ENCODE data around the gene RPS2. TPM values are rescaled to one million over a fixed set of nuclear protein-coding genes. Genes with fewer than 3 reads are reported as not detected.

RPS2 gene
- polyA plus RNA-seq, 1 of the 3 experiments (the other 2 are of a cell fraction) = 6,384 TPM

DNA sequence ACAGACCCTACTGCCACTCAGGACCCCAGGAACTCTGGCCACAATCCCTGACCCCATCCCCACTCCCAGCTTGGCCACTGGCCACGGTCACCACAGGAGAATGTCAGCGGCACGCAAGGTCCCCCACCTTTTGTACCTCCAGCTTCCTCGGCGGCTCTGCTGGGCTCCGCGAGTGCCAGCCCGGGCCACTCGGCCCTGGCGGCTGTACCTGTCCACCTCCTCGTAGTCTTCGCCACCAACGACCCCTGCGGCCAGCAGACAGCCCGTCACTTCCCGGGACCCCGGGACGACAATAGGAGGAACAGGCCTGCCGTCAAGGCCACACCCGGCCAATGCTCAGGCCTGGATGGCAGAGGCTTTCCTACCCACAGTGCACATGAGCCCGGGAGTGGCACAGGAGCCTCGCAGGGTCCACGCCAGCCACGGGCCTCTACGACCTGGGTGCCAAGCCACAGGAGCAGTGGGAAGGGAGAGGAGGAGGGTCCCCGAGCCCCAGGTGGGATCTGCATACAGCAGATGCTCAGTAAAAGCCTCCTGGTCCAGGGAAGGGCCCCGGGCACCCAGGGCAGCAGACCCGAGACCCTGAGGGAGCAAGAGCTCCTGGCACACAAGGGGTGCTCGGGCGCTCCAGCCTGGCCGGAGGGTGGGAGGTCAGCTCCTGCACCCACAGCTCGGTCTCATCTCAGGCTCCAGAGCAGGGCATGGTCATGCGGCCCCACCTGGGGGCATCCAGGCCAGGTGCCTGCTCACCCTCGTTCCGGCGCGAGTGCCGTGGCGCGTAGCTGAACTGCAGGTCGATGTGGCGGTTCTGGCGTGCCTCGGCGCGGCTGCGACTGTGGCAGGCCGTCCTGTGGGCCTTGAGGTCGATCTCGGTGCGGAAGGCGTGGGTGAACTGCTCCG, 37.1 kb upstream of the RPS2 start:
- POLR2A ChIA-PET = interaction anchor here (1.4 kb wide), 1 partner anchor 154 kb away, joined by 4 read pairs; the partner anchor contains the start of gene TRAF7
- Histone ChIP-seq H3K9me3 (no peaks in the 10 kb centered on the region), H3K9me2 (no peaks in the 10 kb centered on the region), H3K36me3 (replicated peaks in 1 of 2; ENCODE audit: control insufficient read depth in 1 of 2, insufficient read depth in 2 of 2, low read length in 1 of 2) (peaks cover 8 to 64% of the 10 kb centered on the region in 2 experiments), H3K27ac (ENCODE audit: low read depth in 2 of 2, low read length in 1 of 2) (no peak overlapping the region), H4K20me1 (ENCODE audit: insufficient read depth) (peaks cover 48% of the 10 kb centered on the region), H3K4me2 (no peak overlapping the region), H2AFZ (ENCODE audit: low read depth) (no peak overlapping the region), H3K4me3 (ENCODE audit: low read depth in 2 of 2, low read length in 1 of 2) (no peak overlapping the region), H3K9ac (no peak overlapping the region), H3K27me3 (ENCODE audit: insufficient read depth) (no peaks in the 10 kb centered on the region), H3K4me1 (ENCODE audit: control insufficient read depth in 1 of 2, insufficient read depth in 2 of 2, low read depth in 1 of 2, low read length in 1 of 2) (peaks cover 12 to 33% of the 10 kb centered on the region in 2 experiments; a peak in 3 of 4 replicates), H3F3A (replicated peaks; ENCODE audit: insufficient read depth) (peaks cover 8% of the 10 kb centered on the region), H3K79me2 (ENCODE audit: insufficient read depth) (peaks cover 48% of the 10 kb centered on the region)
- DNase-seq = no peak
- WGBS (ENCODE audit: low lambda C conversion rate) = 97% methylated on average over 26 of the region's 53 CpGs
- CTCF ChIA-PET = interaction anchor here (0.7 to 1.4 kb wide), 3 partner anchors 18 to 139 kb away, joined by 3 to 4 read pairs (median 3); partner anchors contain the start of gene GFER
- TF ChIP-seq FOXM1 (IDR thresholded peaks at IDR 0.05; ENCODE audit: low read depth) (no peak), TCF12 (IDR thresholded peaks at IDR 0.05) (no peak), SIN3A (IDR thresholded peaks at IDR 0.05; ENCODE audit: borderline replicate concordance, low read depth, low read length) (no peak), USF2 (IDR thresholded peaks at IDR 0.05; ENCODE audit: borderline replicate concordance, low read depth, low read length) (no peak), ELF1 (IDR thresholded peaks at IDR 0.05) (no peak), RCOR1 (IDR thresholded peaks at IDR 0.05; ENCODE audit: low read length) (no peak), MEF2A (IDR thresholded peaks at IDR 0.05; ENCODE audit: borderline replicate concordance, low read depth) (no peak), SMC3 (IDR thresholded peaks at IDR 0.05; ENCODE audit: low read depth, low read length) (no peak), NFIC (IDR thresholded peaks at IDR 0.05; ENCODE audit: borderline replicate concordance) (no peak)
- TF ChIP-seq, protein P1, sequence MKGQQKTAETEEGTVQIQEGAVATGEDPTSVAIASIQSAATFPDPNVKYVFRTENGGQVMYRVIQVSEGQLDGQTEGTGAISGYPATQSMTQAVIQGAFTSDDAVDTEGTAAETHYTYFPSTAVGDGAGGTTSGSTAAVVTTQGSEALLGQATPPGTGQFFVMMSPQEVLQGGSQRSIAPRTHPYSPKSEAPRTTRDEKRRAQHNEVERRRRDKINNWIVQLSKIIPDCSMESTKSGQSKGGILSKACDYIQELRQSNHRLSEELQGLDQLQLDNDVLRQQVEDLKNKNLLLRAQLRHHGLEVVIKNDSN (IDR thresholded peaks at IDR 0.05; ENCODE audit: borderline replicate concordance, low read depth) = no peak
- TF ChIP-seq, protein P2, sequence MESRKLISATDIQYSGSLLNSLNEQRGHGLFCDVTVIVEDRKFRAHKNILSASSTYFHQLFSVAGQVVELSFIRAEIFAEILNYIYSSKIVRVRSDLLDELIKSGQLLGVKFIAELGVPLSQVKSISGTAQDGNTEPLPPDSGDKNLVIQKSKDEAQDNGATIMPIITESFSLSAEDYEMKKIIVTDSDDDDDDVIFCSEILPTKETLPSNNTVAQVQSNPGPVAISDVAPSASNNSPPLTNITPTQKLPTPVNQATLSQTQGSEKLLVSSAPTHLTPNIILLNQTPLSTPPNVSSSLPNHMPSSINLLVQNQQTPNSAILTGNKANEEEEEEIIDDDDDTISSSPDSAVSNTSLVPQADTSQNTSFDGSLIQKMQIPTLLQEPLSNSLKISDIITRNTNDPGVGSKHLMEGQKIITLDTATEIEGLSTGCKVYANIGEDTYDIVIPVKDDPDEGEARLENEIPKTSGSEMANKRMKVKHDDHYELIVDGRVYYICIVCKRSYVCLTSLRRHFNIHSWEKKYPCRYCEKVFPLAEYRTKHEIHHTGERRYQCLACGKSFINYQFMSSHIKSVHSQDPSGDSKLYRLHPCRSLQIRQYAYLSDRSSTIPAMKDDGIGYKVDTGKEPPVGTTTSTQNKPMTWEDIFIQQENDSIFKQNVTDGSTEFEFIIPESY (IDR thresholded peaks at IDR 0.05; ENCODE audit: borderline replicate concordance, low read depth) = no peak

- WGBS (ENCODE audit: low lambda C conversion rate) = 91% methylated on average over 13 of the region's 19 CpGs
- ChIA-PET CTCF (interaction anchor here (1.3 to 1.4 kb wide), 2 partner anchors 17 to 139 kb away, joined by 3 to 4 read pairs; partner anchors contain the start of gene GFER), POLR2A (no interaction called here)
- H3K9me2 ChIP-seq = no peaks in the 10 kb centered on the region
- no peak overlapping the region for H3K9ac ChIP-seq
- peaks cover 42% of the 10 kb centered on the region for H3K79me2 ChIP-seq (ENCODE audit: insufficient read depth)
- peaks cover 9 to 26% of the 10 kb centered on the region in 2 experiments; a peak in 3 of 4 replicates for H3K4me1 ChIP-seq (ENCODE audit: control insufficient read depth in 1 of 2, insufficient read depth in 2 of 2, low read depth in 1 of 2, low read length in 1 of 2)
- H3F3A ChIP-seq (replicated peaks; ENCODE audit: insufficient read depth) = peaks cover 13% of the 10 kb centered on the region
- H3K9me3 ChIP-seq = no peaks in the 10 kb centered on the region
- DNase-seq = no peak
- no peak overlapping the region for H3K27ac ChIP-seq (ENCODE audit: low read depth in 2 of 2, low read length in 1 of 2)
- no peak overlapping the region for H3K4me3 ChIP-seq (ENCODE audit: low read depth in 2 of 2, low read length in 1 of 2)
- peaks cover 42% of the 10 kb centered on the region for H4K20me1 ChIP-seq (ENCODE audit: insufficient read depth)
- no peak for TF ChIP-seq SMC3 (IDR thresholded peaks at IDR 0.05; ENCODE audit: low read depth, low read length)
- no peak for TF ChIP-seq NFIC (IDR thresholded peaks at IDR 0.05; ENCODE audit: borderline replicate concordance)
- TF ChIP-seq REST (IDR thresholded peaks at IDR 0.05; ENCODE audit: low read depth, low read length) = no peak
- no peak for TF ChIP-seq POLR2AphosphoS5 (IDR thresholded peaks at IDR 0.05; ENCODE audit: low read depth, low read length)
- no peak for TF ChIP-seq NRF1 (IDR thresholded peaks at IDR 0.05; ENCODE audit: low read depth, low read length)
- TF ChIP-seq ELF1 (IDR thresholded peaks at IDR 0.05) = no peak
- no peak for TF ChIP-seq TEAD4 (IDR thresholded peaks at IDR 0.05; ENCODE audit: borderline replicate concordance, insufficient read depth)
- no peak for TF ChIP-seq MAX (IDR thresholded peaks at IDR 0.05; ENCODE audit: low read depth)
- TF ChIP-seq YY1 (IDR thresholded peaks at IDR 0.05; ENCODE audit: low read depth) = no peak
- no peak overlapping the region for H2AFZ ChIP-seq (ENCODE audit: low read depth)
- H3K4me2 ChIP-seq = no peak overlapping the region
- H3K27me3 ChIP-seq (ENCODE audit: insufficient read depth) = no peaks in the 10 kb centered on the region
- peaks cover 8 to 62% of the 10 kb centered on the region in 2 experiments for H3K36me3 ChIP-seq (replicated peaks in 1 of 2; ENCODE audit: control insufficient read depth in 1 of 2, insufficient read depth in 2 of 2, low read length in 1 of 2)
Measured at GRCh38 chr16:2001035-2001434, 36.4 kb upstream of the RPS2 start.
